ENCODE measurements around the gene CACNB3.

Gene CACNB3

GRCh38 chr12:48788854-48789775 lies 29.2 kb upstream of the CACNB3 start, which contains the start of gene ADCY6:
Gene ADCY6 (minus strand): TSS chr12:48789089. CDS start chr12:48783434, 5,655 bp downstream.
- DNase-seq: no peak

DNA sequence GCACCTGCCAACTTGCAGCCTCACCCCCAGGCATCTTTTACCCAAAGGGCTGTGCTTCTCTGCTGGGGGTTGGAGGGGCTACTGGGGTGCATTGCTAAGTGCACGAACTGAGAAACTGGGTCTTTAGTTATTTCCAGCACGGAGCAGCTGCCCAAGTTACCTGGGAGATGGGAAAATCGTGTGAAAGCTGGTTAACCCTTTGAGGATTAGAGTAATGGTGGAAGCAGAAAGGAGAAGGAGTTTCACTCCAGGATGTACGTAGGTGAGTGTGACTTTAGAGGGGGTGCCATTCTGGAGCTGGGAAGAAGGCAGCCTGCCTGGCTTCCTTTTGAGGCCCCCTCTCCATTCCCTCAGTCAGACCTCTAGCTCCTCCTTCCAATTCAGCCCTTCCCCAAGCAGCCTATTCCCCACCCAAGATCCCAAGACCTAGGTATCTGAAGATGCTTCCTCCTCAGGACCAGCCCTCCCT lies 28.4 kb upstream of the CACNB3 start:
- DNase-seq: no peak

DNA sequence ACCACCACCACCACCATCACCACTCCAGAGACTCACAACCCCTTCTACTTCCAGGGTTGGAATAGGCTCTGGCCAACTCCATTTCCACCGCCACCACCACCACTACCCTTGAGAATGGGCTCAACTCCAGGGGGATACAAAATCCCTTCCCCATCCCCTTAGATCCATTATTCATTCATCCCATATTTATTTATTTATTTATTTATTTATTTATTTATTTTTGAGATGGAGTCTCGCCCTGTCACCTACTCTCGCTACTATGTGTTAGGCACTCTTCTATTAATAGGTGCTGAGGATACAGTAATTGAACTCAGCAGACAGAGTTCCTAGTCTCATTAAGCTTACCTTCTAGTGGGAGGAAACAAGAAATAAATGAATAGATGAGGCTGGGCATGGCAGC lies 24.6 kb upstream of the CACNB3 start:
- DNase-seq: no peak

DNA sequence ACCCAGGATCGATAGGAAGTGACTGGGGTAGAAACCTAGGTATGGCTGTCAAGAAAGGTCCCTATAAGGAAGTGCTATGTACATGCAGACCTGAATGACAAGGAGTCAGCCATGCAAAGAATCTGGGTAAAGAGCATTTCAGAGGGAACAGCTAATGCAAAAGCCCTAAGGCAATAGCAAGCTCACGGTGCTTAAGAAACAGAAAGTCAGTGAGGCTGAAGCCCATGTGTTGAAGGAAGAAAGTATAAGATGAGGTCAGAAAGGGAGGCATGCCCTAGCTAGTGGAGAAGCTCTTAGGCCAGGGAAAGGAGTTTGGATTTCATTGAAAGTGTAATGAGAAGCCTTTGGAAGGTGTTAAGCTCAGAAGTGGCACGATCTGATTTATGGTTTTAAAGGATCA lies 23.4 kb upstream of the CACNB3 start:
- no peak for DNase-seq

DNA sequence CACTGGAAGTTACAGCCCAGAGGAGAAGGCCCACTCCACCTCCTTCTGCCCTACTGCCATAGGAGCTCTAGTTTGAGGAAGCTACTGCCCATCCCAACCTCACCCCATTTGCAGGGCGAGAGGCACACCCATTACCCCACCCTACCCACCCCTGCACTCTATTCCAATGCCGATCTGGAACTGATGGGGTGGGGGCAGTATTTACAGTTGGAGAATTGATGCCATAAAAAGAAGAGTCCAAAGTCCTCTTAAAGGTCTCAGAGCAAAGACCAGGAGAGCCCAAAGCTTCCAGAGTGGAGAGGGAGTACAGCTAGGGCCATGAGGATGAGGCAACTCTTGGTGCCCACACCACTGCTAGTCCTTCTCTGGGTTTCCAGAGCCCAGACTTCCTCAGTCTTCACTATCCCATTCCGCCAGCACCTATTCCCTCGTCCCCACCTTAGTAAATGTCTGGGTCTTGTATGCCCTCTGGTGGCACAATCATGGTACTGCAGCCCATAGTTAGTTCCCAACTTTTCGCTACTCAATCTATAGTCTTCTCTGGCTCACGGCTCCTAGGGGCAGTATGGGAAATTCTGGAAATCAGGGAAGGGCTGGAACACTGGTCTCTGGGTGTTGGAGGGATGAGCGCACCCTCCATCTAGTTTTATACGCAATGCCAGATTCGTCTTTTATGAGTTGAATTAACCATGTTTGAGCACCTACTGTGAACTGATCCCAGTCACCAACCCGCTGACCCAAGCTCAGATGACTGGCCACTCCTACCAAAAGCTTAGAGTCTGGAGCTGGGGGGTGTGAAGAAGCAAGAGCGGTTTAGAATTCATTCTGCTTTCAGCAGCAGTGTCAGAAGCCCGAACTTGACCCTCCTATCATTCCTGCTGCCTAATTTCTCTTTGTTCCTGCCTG lies 22.5 kb upstream of the CACNB3 start:
- DNase-seq: peak; percentile 84

- no peak for DNase-seq
Observed at GRCh38 chr12:48796976-48797375, 21.3 kb upstream of the CACNB3 start.

DNA sequence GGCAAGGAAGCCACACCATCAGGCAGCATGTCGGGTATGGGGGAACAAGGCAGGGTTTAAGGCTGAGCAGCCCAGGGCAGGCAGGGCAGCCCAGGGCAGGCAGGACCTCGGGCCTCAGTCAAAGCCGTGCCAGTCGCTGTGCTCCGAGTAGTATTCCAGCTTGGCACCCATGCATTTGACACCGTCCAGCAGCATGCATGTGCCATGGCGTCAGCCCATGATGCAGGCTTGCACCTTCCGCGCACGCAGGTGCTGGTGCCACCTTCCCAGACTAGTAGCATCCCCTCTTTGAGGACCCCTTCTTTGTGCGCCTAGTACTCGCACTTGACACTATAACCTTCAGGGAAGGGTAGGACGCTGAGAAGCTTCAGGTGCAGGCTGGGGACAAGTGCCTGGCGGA lies 17.8 kb upstream of the CACNB3 start:
- no peak for DNase-seq

DNA sequence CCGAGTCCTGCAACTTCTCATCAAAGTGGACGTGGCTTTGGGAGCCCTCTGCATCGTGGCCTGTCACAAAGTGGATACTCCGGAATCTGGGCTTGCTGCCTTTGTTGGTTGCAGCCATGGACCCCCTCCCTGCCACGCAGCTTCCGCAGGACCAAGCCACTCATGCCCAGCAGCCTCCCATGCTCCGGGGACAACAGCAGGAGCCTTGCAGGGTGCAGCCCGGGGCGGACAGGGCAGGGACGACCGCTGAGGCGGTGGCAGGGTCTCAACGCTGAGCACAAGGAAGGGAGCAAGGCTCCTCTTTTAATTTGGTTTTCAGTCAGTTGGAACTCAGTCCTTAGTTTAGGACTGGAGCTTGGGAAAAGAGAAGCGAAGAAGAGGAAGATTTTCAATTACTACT lies 17.3 kb upstream of the CACNB3 start:
- no peak for DNase-seq

- no peak for DNase-seq
Observed at GRCh38 chr12:48803675-48804074, 14.6 kb upstream of the CACNB3 start.

DNA sequence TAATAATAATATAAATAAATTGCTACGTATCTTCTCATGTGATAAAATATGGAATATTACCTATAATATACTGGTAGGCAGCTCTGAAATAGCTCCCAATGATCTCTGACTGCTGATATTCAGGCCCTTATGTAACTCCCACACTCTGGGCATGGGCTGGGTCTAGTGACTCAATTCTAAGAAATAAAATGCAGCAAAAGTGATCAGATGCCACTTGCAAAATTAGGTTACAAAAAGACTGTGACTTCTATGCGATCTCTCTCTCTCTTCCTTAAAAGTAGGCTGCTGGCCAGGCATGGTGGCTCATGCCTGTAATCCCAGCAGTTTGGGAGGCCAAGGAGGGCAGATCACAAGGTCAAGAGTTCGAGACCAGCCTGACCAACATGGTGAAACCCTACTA lies 10.3 kb upstream of the CACNB3 start:
- DNase-seq: no peak

GRCh38 chr12:48810903-48811431 lies 7.3 kb upstream of the CACNB3 start:
- no peak for DNase-seq

- DNase-seq: no peak
Observed at GRCh38 chr12:48811437-48812090, 6.7 kb upstream of the CACNB3 start.

- no peak for DNase-seq
Observed at GRCh38 chr12:48812389-48812788, 5.9 kb upstream of the CACNB3 start.

GRCh38 chr12:48813465-48814261 lies 4.6 kb upstream of the CACNB3 start:
- no peak for DNase-seq

GRCh38 chr12:48814262-48815125 lies 3.8 kb upstream of the CACNB3 start:
- peak; percentile 92 for DNase-seq

GRCh38 chr12:48815126-48816110 lies 2.9 kb upstream of the CACNB3 start:
- peak; percentile 73 for DNase-seq

- no peak for DNase-seq
Observed at GRCh38 chr12:48816143-48816854, 2.0 kb upstream of the CACNB3 start.

- DNase-seq: peak; percentile 73
Observed at GRCh38 chr12:48818831-48819590, 715 bp downstream of the CACNB3 start.

Measured in activated effector memory CD4-positive, alpha-beta T cell treated with anti-CD3 and anti-CD28 coated beads, Interleukin-2, amount 50 U/mL, for 16 hours (primary cell).